GM20000 (cell line): ENCODE results near the gene PLXND1.

Experiments used
- DNase-seq: peaks from one replicate; pipeline ENCODE4 v3.0.0; 2012; ENCODE audit warnings: low spot score
- TF ChIP-seq, protein P1 (sequence below): IDR thresholded peaks from 2 replicates; pipeline ENCODE4 v1.5.1; 2012; ENCODE audit warnings: mild to moderate bottlenecking, control low read depth; ENCODE audit errors: extremely low read depth, missing control alignments

The PLXND1 gene

DNA sequence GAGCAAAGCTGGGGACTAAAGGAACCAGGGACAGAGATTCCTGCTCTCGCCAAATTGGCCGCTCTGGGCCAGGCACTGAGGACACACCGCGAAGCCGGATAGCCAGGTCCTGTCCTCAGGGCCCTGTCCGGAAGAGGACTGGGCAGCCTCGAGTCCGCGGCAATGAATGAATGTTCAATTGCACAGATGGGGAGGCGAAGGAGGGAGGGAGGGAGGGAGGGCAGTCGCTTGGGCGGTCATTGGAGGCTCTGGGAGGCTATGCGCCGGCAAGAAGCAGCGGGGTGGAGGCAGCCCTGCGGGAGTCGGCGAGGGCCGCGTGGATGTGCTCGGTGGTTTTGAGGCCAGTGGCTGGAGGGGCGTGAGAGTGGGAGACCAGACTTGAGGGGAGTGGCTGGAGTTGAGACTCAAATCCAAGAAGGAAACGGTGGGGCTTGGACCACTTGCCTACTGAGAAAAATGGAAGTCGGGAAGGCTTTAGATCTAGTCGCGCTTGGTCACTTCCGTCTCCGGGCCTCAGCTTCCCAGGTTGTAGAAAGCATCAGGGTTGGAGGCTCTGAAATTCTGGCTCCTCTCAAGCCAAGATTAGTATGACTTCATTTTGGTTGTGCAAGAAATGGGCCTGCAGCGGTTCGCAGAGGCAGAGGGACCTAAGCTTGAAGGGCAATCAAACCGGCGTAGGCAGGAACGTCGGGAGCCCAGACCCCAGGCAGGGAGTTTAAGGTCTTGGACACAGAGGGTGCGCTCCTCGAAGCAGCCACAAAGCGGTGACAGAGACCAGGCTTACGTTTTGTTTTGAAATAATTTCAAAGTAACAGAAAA is 21.1 kb upstream of the PLXND1 start:
- TF ChIP-seq, protein P1, sequence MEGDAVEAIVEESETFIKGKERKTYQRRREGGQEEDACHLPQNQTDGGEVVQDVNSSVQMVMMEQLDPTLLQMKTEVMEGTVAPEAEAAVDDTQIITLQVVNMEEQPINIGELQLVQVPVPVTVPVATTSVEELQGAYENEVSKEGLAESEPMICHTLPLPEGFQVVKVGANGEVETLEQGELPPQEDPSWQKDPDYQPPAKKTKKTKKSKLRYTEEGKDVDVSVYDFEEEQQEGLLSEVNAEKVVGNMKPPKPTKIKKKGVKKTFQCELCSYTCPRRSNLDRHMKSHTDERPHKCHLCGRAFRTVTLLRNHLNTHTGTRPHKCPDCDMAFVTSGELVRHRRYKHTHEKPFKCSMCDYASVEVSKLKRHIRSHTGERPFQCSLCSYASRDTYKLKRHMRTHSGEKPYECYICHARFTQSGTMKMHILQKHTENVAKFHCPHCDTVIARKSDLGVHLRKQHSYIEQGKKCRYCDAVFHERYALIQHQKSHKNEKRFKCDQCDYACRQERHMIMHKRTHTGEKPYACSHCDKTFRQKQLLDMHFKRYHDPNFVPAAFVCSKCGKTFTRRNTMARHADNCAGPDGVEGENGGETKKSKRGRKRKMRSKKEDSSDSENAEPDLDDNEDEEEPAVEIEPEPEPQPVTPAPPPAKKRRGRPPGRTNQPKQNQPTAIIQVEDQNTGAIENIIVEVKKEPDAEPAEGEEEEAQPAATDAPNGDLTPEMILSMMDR = peak; percentile 91

DNA sequence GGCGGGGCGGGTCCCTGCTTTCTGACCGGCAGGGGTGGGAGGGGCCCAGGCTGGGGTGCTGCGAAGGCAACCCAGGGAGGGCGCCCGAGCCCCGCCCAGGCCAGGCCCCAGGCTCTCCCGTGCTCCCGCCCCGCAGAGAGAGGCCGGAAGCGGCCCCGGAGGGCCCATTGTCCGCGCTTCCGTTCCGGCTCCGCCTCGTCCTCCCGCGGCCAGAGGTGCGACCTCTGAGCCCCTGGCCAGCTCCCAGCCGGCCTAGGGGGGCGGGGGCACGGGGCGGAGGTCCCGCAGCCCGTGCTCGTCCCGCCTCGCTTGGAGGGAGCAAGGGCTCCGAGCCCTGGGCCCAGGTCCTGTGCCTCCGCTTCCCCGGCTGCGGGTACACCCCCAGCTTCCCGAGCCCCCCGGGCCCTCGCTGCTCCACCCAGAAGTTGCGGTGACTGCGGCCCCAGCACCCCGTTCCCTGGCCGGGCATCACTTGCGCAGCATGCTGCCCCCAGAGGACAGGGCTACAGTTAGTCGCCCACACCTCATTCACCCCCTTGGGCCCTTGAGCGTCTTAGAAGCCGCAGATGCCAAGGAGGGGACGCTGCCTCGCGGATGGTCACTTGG is 20.4 kb upstream of the PLXND1 start:
- DNase-seq = peak; percentile 97
- TF ChIP-seq, protein P1 = no peak

More for the DNA sequence above, 21.1 kb upstream of the PLXND1 start:
- DNase-seq = peak; percentile 87

DNA sequence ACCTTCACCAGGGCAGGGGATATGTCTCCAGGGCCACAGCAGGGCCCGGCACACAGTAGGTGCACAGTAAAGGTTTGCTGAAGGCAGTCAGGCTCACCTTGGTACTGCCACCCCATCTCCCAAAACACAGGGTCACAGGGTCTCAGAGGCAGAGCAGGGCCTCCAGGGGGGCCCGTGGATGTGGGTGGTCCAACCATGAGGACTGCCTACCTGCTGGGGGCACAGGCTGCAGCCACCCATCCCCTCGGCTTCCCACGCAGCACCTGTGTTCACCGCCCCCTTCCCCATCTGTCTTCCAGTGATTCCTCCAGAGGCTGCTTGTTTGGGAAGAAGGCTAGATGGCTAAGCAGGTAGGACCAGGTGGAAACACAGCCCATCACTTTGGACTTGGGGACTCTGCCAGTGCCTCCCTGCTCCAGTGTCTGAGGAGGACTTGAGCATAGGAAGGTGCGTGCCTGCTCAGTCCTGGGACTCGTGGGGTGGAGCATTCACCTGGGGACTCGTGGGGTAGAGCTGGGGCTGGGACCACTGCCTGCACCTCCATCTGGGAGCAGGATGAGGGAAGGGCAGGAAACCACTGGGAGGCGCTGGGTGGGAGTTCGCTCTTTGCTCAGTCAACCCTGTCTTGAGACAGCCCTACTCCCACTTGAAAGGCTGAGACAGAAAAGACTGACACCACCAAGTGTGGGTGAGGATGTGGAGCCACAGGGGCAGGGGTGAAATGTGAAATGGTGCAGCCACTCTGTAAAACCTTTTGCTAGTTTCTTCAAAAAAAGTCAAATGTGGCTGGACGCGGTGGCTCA is 18.8 kb upstream of the PLXND1 start:
- peak; percentile 20 for DNase-seq
- TF ChIP-seq, protein P1 = no peak

DNA sequence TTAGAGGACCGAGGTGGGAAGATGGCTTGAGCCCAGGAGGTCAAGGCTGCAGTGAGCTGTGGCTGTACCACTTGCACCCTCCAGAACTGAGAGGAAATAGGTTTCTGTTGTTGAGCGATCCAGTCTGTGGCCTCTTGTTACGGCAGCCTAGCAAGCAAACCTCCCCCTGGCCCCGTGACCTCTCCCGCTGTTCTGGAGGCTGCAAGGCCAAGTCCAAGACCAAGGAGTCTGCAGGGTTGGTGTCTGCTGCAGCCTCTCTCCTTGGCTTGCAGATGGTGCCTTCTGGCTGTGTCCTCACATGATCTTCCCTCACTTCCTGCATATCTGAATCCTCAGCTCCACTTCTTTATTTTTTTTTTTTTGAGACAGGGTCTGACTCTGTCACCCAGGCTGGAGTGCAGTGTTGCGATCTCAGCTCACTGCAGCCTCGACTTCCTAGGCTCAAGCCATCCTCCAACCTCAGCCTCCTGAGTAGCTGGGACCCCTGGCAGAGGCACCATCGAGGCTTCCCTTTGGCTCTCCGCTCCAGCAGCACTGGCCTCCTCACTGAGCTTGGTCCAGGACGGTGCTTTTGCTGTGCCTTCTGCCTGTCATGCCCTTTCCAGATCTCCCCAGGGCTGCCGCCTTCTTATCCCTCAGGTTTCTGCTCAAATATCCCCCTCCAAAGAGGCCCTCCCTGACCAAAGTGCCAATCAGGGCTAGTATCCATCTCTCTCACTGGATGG is 18.0 kb upstream of the PLXND1 start:
- TF ChIP-seq, protein P1 = no peak
- DNase-seq = no peak

DNA sequence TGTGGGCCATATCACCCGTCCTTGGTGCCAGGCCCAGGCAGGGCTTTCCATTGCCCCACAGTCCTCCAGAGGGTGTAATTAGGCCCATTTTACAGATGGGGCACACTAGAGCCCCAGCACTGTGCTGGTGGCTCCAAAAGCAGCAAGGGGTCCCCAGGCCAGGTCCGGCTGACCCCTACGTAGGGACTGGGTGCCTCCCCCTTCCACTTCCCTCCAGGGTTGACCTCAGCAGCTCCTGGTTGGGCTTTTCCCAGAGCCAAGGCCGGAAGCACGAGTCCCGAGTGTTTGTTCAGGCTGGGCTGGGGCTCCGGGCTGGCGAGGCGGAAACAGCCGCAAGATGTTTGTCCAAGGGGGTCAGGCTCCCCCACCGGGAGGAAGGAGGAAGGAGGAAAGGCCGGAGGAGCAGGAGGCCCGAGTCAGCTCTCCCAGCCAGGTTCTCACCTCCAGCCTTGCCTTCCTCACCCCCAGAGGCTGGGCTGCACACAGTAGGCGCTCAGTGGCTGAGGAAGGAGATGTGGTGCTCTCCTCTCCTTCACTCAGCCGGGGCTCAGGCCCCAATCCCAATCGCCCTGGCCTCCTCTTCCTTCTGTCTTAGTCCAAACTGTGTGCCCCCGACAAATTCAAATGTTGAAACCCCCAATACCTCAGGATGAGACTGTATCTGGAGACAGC is 17.1 kb upstream of the PLXND1 start:
- TF ChIP-seq, protein P1 = no peak
- no peak for DNase-seq

DNA sequence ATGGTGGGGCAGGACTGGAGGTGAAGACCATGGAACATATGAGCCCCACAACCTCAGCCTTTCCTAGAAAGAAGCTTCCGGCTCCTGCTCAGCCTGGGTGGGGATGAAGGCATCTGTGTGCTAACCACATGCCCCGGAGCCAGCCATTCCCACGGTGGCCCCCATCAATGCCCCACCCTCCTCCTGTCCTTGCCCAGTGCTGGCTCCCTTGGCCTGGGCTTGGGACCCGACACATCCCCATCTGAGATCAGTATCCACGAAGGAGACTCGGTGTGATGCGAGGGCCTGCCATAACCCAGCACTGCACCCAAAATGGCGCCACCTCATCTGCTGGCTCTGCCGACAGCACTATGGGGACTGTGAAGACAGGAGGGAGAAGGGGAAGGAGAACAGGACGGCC is 16.5 kb upstream of the PLXND1 start:
- TF ChIP-seq, protein P1 = no peak
- DNase-seq = no peak
